Measurements from ENCODE around the gene UCK2. TPM values are rescaled to one million over a fixed set of nuclear protein-coding genes. Genes with fewer than 3 reads are reported as not detected.

Gene UCK2
- total RNA-seq, 1 donor = 61.7 TPM

GRCh38 chr1:165858364-165858823 lies 31.0 kb downstream of the UCK2 start:
- TF ChIP-seq CTCF (IDR thresholded peaks at IDR 0.05; ENCODE audit: insufficient read depth, low read length) = no peak

GRCh38 chr1:165858967-165859845 lies 31.8 kb downstream of the UCK2 start:
- no peak for TF ChIP-seq CTCF (IDR thresholded peaks at IDR 0.05; ENCODE audit: insufficient read depth, low read length)
- no peak for DNase-seq (ENCODE audit: low read depth)
- no peak overlapping the region for H3K4me3 ChIP-seq (ENCODE audit: low read depth, low read length)

More at GRCh38 chr1:165858364-165858823, 31.0 kb downstream of the UCK2 start:
- no peak overlapping the region for H3K4me3 ChIP-seq (ENCODE audit: low read depth, low read length)
- no peak for DNase-seq (ENCODE audit: low read depth)

- TF ChIP-seq CTCF (IDR thresholded peaks at IDR 0.05; ENCODE audit: insufficient read depth, low read length) = no peak
- no peak for DNase-seq (ENCODE audit: low read depth)
- no peak overlapping the region for H3K4me3 ChIP-seq (ENCODE audit: low read depth, low read length)
These were observed 32.7 kb downstream of the UCK2 start for GRCh38 chr1:165860065-165860464.

GRCh38 chr1:165861911-165862310 lies 34.5 kb downstream of the UCK2 start:
- DNase-seq (ENCODE audit: low read depth) = no peak
- no peak overlapping the region for H3K4me3 ChIP-seq (ENCODE audit: low read depth, low read length)
- no peak for TF ChIP-seq CTCF (IDR thresholded peaks at IDR 0.05; ENCODE audit: insufficient read depth, low read length)

- no peak for TF ChIP-seq CTCF (IDR thresholded peaks at IDR 0.05; ENCODE audit: insufficient read depth, low read length)
- no peak overlapping the region for H3K4me3 ChIP-seq (ENCODE audit: low read depth, low read length)
- no peak for DNase-seq (ENCODE audit: low read depth)
These were observed 35.0 kb downstream of the UCK2 start for GRCh38 chr1:165862448-165862847.

GRCh38 chr1:165863346-165863745 lies 35.9 kb downstream of the UCK2 start:
- H3K4me3 ChIP-seq (ENCODE audit: low read depth, low read length) = no peak overlapping the region
- no peak for DNase-seq (ENCODE audit: low read depth)
- no peak for TF ChIP-seq CTCF (IDR thresholded peaks at IDR 0.05; ENCODE audit: insufficient read depth, low read length)

Data from fibroblast of the aortic adventitia (primary cell).